Parathyroid adenoma (tissue), 2 donors: ENCODE measurements around the gene ARID3C.

Experiments
- H2AFZ ChIP-seq: fragments of 300-600 bp; sonication (generic); one replicate; pipeline ENCODE4 v1.7.0; 2017; ENCODE audit warnings: antibody characterized with exemption, mild to moderate bottlenecking
- H3K27ac ChIP-seq: fragments of 300-600 bp; sonication (generic); one replicate; pipeline ENCODE4 v1.7.0; 2017
- H3K27me3 ChIP-seq: fragments of 300-600 bp; sonication (generic); one replicate; pipeline ENCODE4 v1.7.0; 2017; ENCODE audit warnings: low read length; ENCODE audit not compliant: control insufficient read depth, insufficient read depth
- H3K36me3 ChIP-seq: fragments of 300-600 bp; sonication (generic); one replicate; pipeline ENCODE4 v1.7.0; 2017; ENCODE audit warnings: low read length; ENCODE audit not compliant: control insufficient read depth, insufficient read depth
- H3K4me1 ChIP-seq: fragments of 300-600 bp; sonication (generic); one replicate; pipeline ENCODE4 v1.7.0; 2017; ENCODE audit warnings: control low read depth
- H3K4me2 ChIP-seq: fragments of 300-600 bp; sonication (generic); one replicate; pipeline ENCODE4 v1.7.0; 2017; ENCODE audit warnings: low read length
- H3K4me3 ChIP-seq: fragments of 300-600 bp; sonication (generic); one replicate; pipeline ENCODE4 v1.7.0; 2017; ENCODE audit warnings: low read depth, low read length
- H3K79me2 ChIP-seq: fragments of 300-600 bp; sonication (generic); one replicate; pipeline ENCODE4 v1.7.0; 2017; ENCODE audit warnings: control low read depth
- H3K9ac ChIP-seq: fragments of 300-600 bp; sonication (generic); one replicate; pipeline ENCODE4 v1.7.0; 2017; ENCODE audit warnings: mild to moderate bottlenecking
- H3K9me3 ChIP-seq: fragments of 300-600 bp; sonication (generic); one replicate; pipeline ENCODE4 v1.7.0; 2017; ENCODE audit warnings: low read length; ENCODE audit not compliant: control insufficient read depth
- CTCF ChIP-seq: fragments of 300-600 bp; sonication (generic); IDR thresholded peaks from one replicate; pipeline ENCODE4 v1.7.0; 2017; ENCODE audit warnings: antibody characterized with exemption, mild to moderate bottlenecking
- donor health status: primary hyperparathyroidism.

ARID3C gene

GRCh38 chr9:34628656-34629490 lies at the start of gene ARID3C:
TSS of gene ARID3C (minus strand) at chr9:34629066. CDS start at chr9:34628014, 1,052 bp downstream.
- Histone ChIP-seq H3K79me2 (no peaks in the 10 kb centered on the region), H3K9me3 (no peaks in the 10 kb centered on the region), H3K36me3 (no peaks in the 10 kb centered on the region), H3K27ac (no peak within 1 kb of the TSS), H3K4me3 (peak within 1 kb of the TSS; percentile 35), H3K9ac (no peak within 1 kb of the TSS), H2AFZ (peak within 1 kb of the TSS; percentile 64), H3K27me3 (no peaks in the 10 kb centered on the region), H3K4me2 (peak within 1 kb of the TSS; percentile 77), H3K4me1 (peaks cover 3% of the 10 kb centered on the region)
- no peak for TF ChIP-seq CTCF

- H2AFZ ChIP-seq, result no peak overlapping the region
- H3K27ac ChIP-seq, result no peak overlapping the region
- TF ChIP-seq CTCF, result no peak
Observed at GRCh38 chr9:34675869-34676268, 47.0 kb upstream of the ARID3C start.

GRCh38 chr9:34675048-34675714 lies 46.3 kb upstream of the ARID3C start:
- H3K9ac ChIP-seq, result no peak overlapping the region
- peak; percentile 26 for TF ChIP-seq CTCF

More at GRCh38 chr9:34675869-34676268, 47.0 kb upstream of the ARID3C start:
- Histone ChIP-seq H3K4me1 (no peaks in the 10 kb centered on the region), H3K27me3 (no peaks in the 10 kb centered on the region), H3K79me2 (no peaks in the 10 kb centered on the region), H3K4me2 (no peak overlapping the region), H3K9ac (no peak overlapping the region), H3K4me3 (no peak overlapping the region), H3K36me3 (no peaks in the 10 kb centered on the region), H3K9me3 (no peaks in the 10 kb centered on the region)

GRCh38 chr9:34674440-34674839 lies 45.6 kb upstream of the ARID3C start:
- no peaks in the 10 kb centered on the region for H3K4me1 ChIP-seq

More at GRCh38 chr9:34675048-34675714, 46.3 kb upstream of the ARID3C start:
- H3K4me3 ChIP-seq, result no peak overlapping the region
- H2AFZ ChIP-seq, result no peak overlapping the region
- no peaks in the 10 kb centered on the region for H3K27me3 ChIP-seq
- H3K9me3 ChIP-seq, result no peaks in the 10 kb centered on the region
- H3K79me2 ChIP-seq, result no peaks in the 10 kb centered on the region
- H3K4me2 ChIP-seq, result no peak overlapping the region
- H3K36me3 ChIP-seq, result no peaks in the 10 kb centered on the region
- no peaks in the 10 kb centered on the region for H3K4me1 ChIP-seq
- no peak overlapping the region for H3K27ac ChIP-seq

More at GRCh38 chr9:34674440-34674839, 45.6 kb upstream of the ARID3C start:
- Histone ChIP-seq H3K27me3 (no peaks in the 10 kb centered on the region), H3K27ac (no peak overlapping the region), H3K4me2 (no peak overlapping the region), H3K36me3 (no peaks in the 10 kb centered on the region), H3K9me3 (no peaks in the 10 kb centered on the region), H3K4me3 (no peak overlapping the region), H2AFZ (no peak overlapping the region), H3K79me2 (no peaks in the 10 kb centered on the region), H3K9ac (no peak overlapping the region)
- no peak for TF ChIP-seq CTCF
